SK-N-SH (cell line): ENCODE data around the gene NANOGP8. TPM values are rescaled to one million over a fixed set of nuclear protein-coding genes. Genes with fewer than 3 reads are reported as not detected.

Source experiments
- CTCF ChIA-PET: fragments of 300-600, 350-600 bp; formaldehyde crosslinking; extraction: SDS; loops from one replicate; lab custom pipeline; 2021; lab: Yijun Ruan, JAX
- POLR2A ChIA-PET: fragments of 350-600 bp; sonication (Branson Sonifier 250); formaldehyde crosslinking; extraction: SDS; loops from one replicate; lab custom pipeline; 2020; ENCODE audit warnings: antibody characterized with exemption, inconsistent platforms; lab: Yijun Ruan, JAX
- DNase-seq: peaks from one replicate; pipeline ENCODE4 v3.0.0; 2012
- H2AFZ ChIP-seq: fragments of 200-600 bp; sonication (generic); 2 replicates; pipeline ENCODE4 v1.8.1; 2016; ENCODE audit warnings: antibody characterized with exemption, mild to moderate bottlenecking, low read depth
- H3F3A ChIP-seq: fragments of 200-600 bp; sonication (generic); replicated peaks from 2 replicates; pipeline ENCODE3; 2016; ENCODE audit warnings: antibody characterized with exemption, mild to moderate bottlenecking; ENCODE audit not compliant: insufficient read depth
- H3K27ac ChIP-seq, 2 experiments: fragments of 200-500 bp in 1 of 2; fragments of 200-600 bp in 1 of 2; sonication (Bioruptor generic) in 1 of 2; sonication (generic), shearing (Covaris generic) in 1 of 2; 2 replicates each; pipeline versions ENCODE4 v1.5.1 to v1.6.1; 2014 to 2016; ENCODE audit warnings: low read depth in 2 of 2, inconsistent platforms in 1 of 2, low read length in 1 of 2, mild to moderate bottlenecking in 1 of 2, mixed read lengths in 1 of 2
- H3K27me3 ChIP-seq: fragments of 200-600 bp; sonication (generic), shearing (Covaris generic); 2 replicates; pipeline ENCODE4 v1.6.1; 2016; ENCODE audit warnings: mixed run types; ENCODE audit not compliant: insufficient read depth
- H3K36me3 ChIP-seq, 2 experiments: fragments of 200-500 bp in 1 of 2; fragments of 200-600 bp in 1 of 2; sonication (Bioruptor generic) in 1 of 2; sonication (generic) in 1 of 2; replicated peaks in 1 of 2; 2 replicates each; pipeline versions ENCODE3 to v1.5.1; 2014 to 2016; ENCODE audit warnings: low read length in 1 of 2, mild to moderate bottlenecking in 1 of 2; ENCODE audit not compliant: insufficient read depth in 2 of 2, control insufficient read depth in 1 of 2
- H3K4me1 ChIP-seq, 2 experiments: fragments of 200-500 bp in 1 of 2; fragments of 200-600 bp in 1 of 2; sonication (Bioruptor generic) in 1 of 2; sonication (generic), shearing (Covaris generic) in 1 of 2; 2 replicates each; pipeline versions ENCODE4 v1.5.1 to v1.6.1; 2014 to 2016; ENCODE audit warnings: low read depth in 1 of 2, low read length in 1 of 2, mixed run types in 1 of 2; ENCODE audit not compliant: insufficient read depth in 2 of 2, control insufficient read depth in 1 of 2
- H3K4me2 ChIP-seq: fragments of 200-600 bp; sonication (generic), shearing (Covaris generic); 2 replicates; pipeline ENCODE4 v1.6.1; 2017; ENCODE audit warnings: mixed run types
- H3K4me3 ChIP-seq, 2 experiments: fragments of 200-500 bp in 1 of 2; fragments of 200-600 bp in 1 of 2; sonication (Bioruptor generic) in 1 of 2; sonication (generic), shearing (Covaris generic) in 1 of 2; 2 replicates each; pipeline versions ENCODE4 v1.5.1 to v1.8.1; 2014 to 2016; ENCODE audit warnings: low read depth in 2 of 2, inconsistent platforms in 1 of 2, low read length in 1 of 2, mild to moderate bottlenecking in 1 of 2, mixed read lengths in 1 of 2, moderate library complexity in 1 of 2
- H3K79me2 ChIP-seq: fragments of 200-600 bp; sonication (generic); 2 replicates; pipeline ENCODE4 v1.8.1; 2017; ENCODE audit warnings: mild to moderate bottlenecking; ENCODE audit not compliant: insufficient read depth
- H3K9ac ChIP-seq: fragments of 200-600 bp; sonication (generic); 2 replicates; pipeline ENCODE4 v1.6.1; 2017; ENCODE audit warnings: mixed run types
- H3K9me2 ChIP-seq: fragments of 200-600 bp; sonication (generic); 2 replicates; pipeline ENCODE4 v1.6.1; 2017; ENCODE audit warnings: mixed run types
- H3K9me3 ChIP-seq: fragments of 200-600 bp; sonication (generic); 2 replicates; pipeline ENCODE4 v1.6.1; 2017; ENCODE audit warnings: mixed run types, mild to moderate bottlenecking, moderate library complexity
- H4K20me1 ChIP-seq: fragments of 200-600 bp; sonication (generic); 2 replicates; pipeline ENCODE4 v1.6.1; 2017; ENCODE audit warnings: mild to moderate bottlenecking, mixed run types; ENCODE audit not compliant: insufficient read depth
- CHD2 ChIP-seq: fragments of 150-350 bp; IDR thresholded peaks from 2 replicates; pipeline ENCODE4 v1.6.1; 2018; ENCODE audit warnings: low read length; ENCODE audit not compliant: partially characterized antibody
- EZH2phosphoT487 ChIP-seq: fragments of 200-600 bp; sonication (generic); IDR thresholded peaks from 2 replicates; pipeline ENCODE4 v1.6.1; 2017; ENCODE audit warnings: low read depth, mixed run types, mild to moderate bottlenecking, antibody characterized with exemption, moderate library complexity, borderline replicate concordance
- FOXJ3 ChIP-seq: sonication (generic); formaldehyde crosslinking; IDR thresholded peaks from 2 replicates; pipeline ENCODE4 v1.5.1; 2020; ENCODE audit warnings: mild to moderate bottlenecking, missing genetic modification reagents
- IRF3 ChIP-seq: fragments of 150-350 bp; IDR thresholded peaks from 2 replicates; pipeline ENCODE4 v1.6.1; 2016; ENCODE audit warnings: mild to moderate bottlenecking, low read depth, low read length
- JUND ChIP-seq: IDR thresholded peaks from 2 replicates; pipeline ENCODE4 v1.4.0; 2012
- MEF2A ChIP-seq: IDR thresholded peaks from 2 replicates; pipeline ENCODE4 v1.4.0; 2012; ENCODE audit warnings: low read depth, borderline replicate concordance
- MXI1 ChIP-seq: IDR thresholded peaks from 2 replicates; pipeline ENCODE4 v1.6.1; 2012; ENCODE audit warnings: mild to moderate bottlenecking, low read depth, low read length, improper control_type of control experiment
- RFX5 ChIP-seq: IDR thresholded peaks from 2 replicates; pipeline ENCODE4 v1.6.1; 2012; ENCODE audit warnings: mild to moderate bottlenecking, improper control_type of control experiment, low read length
- TAF1 ChIP-seq: IDR thresholded peaks from 2 replicates; pipeline ENCODE4 v1.6.1; 2012; ENCODE audit warnings: low read depth, mild to moderate bottlenecking, low read length, moderate library complexity, borderline replicate concordance
- TEAD4 ChIP-seq: IDR thresholded peaks from 2 replicates; pipeline ENCODE4 v1.4.0; 2012; ENCODE audit warnings: mild to moderate bottlenecking, borderline replicate concordance; ENCODE audit not compliant: insufficient read depth
- USF1 ChIP-seq: IDR thresholded peaks from 2 replicates; pipeline ENCODE4 v1.4.0; 2012; ENCODE audit warnings: low read depth, borderline replicate concordance
- polyA plus RNA-seq, 3 experiments: library from polyadenylated mRNA; depleted of rRNA; stranded (reverse); fragments of >200 nt; gene quantifications; 2 replicates each; pipeline ENCODE4 v1.2.3, GENCODE V29; 2012
- TF ChIP-seq, protein P1 (sequence below): IDR thresholded peaks from 2 replicates; pipeline ENCODE4 v1.6.1; 2012; ENCODE audit warnings: mild to moderate bottlenecking, low read depth, low read length, moderate library complexity
- TF ChIP-seq, protein P2 (sequence below): fragments of 200-600 bp; sonication (generic); IDR thresholded peaks from 2 replicates; pipeline ENCODE4 v1.6.1; 2017; ENCODE audit warnings: antibody characterized with exemption, mild to moderate bottlenecking, moderate library complexity
- TF ChIP-seq, protein P3 (sequence below): IDR thresholded peaks from 2 replicates; pipeline ENCODE4 v1.4.0; 2012; ENCODE audit warnings: low read depth

The NANOGP8 gene
- polyA plus RNA-seq, 1 of the 3 experiments (the other 2 are of a cell fraction), result not detected

DNA sequence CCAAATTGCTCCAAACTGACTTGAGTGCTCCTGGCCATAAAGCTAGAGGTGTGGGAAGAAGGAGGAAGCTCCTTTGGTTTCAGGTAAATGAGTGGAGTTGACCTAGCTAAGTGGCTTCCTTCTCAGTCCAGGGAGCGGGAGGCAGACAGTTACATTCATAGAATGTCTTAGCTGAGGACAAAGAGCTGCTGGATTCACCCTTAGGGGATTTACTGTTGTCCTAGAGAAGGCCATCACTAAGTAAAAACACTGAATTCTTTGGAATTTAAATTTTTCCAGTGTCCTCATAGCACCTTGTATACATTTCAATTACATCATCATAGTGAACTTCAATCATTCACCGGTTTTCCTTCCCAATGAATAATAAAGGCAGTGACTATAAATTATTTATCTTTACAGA is 27.3 kb upstream of the NANOGP8 start (continued):
- TF ChIP-seq, protein P1, sequence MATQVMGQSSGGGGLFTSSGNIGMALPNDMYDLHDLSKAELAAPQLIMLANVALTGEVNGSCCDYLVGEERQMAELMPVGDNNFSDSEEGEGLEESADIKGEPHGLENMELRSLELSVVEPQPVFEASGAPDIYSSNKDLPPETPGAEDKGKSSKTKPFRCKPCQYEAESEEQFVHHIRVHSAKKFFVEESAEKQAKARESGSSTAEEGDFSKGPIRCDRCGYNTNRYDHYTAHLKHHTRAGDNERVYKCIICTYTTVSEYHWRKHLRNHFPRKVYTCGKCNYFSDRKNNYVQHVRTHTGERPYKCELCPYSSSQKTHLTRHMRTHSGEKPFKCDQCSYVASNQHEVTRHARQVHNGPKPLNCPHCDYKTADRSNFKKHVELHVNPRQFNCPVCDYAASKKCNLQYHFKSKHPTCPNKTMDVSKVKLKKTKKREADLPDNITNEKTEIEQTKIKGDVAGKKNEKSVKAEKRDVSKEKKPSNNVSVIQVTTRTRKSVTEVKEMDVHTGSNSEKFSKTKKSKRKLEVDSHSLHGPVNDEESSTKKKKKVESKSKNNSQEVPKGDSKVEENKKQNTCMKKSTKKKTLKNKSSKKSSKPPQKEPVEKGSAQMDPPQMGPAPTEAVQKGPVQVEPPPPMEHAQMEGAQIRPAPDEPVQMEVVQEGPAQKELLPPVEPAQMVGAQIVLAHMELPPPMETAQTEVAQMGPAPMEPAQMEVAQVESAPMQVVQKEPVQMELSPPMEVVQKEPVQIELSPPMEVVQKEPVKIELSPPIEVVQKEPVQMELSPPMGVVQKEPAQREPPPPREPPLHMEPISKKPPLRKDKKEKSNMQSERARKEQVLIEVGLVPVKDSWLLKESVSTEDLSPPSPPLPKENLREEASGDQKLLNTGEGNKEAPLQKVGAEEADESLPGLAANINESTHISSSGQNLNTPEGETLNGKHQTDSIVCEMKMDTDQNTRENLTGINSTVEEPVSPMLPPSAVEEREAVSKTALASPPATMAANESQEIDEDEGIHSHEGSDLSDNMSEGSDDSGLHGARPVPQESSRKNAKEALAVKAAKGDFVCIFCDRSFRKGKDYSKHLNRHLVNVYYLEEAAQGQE, result no peak
- TF ChIP-seq CHD2, result no peak
- TF ChIP-seq TEAD4, result no peak
- no peak for TF ChIP-seq USF1
- TF ChIP-seq FOXJ3 (CRISPR knock-in tag), result no peak
- no peak for TF ChIP-seq TAF1
- TF ChIP-seq, protein P2, sequence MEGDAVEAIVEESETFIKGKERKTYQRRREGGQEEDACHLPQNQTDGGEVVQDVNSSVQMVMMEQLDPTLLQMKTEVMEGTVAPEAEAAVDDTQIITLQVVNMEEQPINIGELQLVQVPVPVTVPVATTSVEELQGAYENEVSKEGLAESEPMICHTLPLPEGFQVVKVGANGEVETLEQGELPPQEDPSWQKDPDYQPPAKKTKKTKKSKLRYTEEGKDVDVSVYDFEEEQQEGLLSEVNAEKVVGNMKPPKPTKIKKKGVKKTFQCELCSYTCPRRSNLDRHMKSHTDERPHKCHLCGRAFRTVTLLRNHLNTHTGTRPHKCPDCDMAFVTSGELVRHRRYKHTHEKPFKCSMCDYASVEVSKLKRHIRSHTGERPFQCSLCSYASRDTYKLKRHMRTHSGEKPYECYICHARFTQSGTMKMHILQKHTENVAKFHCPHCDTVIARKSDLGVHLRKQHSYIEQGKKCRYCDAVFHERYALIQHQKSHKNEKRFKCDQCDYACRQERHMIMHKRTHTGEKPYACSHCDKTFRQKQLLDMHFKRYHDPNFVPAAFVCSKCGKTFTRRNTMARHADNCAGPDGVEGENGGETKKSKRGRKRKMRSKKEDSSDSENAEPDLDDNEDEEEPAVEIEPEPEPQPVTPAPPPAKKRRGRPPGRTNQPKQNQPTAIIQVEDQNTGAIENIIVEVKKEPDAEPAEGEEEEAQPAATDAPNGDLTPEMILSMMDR, result no peak
- TF ChIP-seq EZH2phosphoT487, result no peak

DNA sequence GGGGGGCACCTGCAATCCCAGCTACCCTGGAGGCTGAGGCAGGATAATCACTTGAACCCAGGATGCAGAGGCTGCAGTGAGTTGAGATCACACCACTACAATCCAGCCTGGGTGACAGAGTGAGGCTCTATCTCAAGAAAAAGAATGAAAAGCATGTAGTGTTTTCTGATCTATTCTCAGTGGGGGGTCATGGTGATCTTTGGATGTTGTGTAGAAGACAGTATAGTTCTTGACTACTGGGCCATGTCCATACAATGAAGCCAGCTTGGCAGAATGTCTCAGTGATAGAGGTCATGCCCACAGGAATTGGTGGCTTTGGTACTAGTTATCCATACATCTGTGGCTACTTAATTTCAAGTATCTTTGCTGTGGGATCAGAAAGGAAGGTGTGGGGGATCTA is 26.8 kb upstream of the NANOGP8 start:
- H3K79me2 ChIP-seq, result no peaks in the 10 kb centered on the region
- peaks cover 0 to 5% of the 10 kb centered on the region in 2 experiments; a peak in 2 of 4 replicates for H3K4me1 ChIP-seq
- TF ChIP-seq MEF2A, result no peak
- TF ChIP-seq USF1, result no peak
- TF ChIP-seq, protein P3, sequence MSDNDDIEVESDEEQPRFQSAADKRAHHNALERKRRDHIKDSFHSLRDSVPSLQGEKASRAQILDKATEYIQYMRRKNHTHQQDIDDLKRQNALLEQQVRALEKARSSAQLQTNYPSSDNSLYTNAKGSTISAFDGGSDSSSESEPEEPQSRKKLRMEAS, result no peak
- TF ChIP-seq, protein P1, result no peak
- TF ChIP-seq JUND, result no peak
- no peak for TF ChIP-seq TAF1
- TF ChIP-seq MXI1, result no peak
- TF ChIP-seq RFX5, result no peak
- TF ChIP-seq TEAD4, result no peak
- no peak for TF ChIP-seq IRF3
- TF ChIP-seq, protein P2, result no peak
- H3K9ac ChIP-seq, result no peak overlapping the region
- no peak overlapping the region for H3K4me2 ChIP-seq
- ChIA-PET CTCF (no interaction called here), POLR2A (no interaction called here)
- H3K9me3 ChIP-seq, result no peaks in the 10 kb centered on the region
- H2AFZ ChIP-seq, result no peak overlapping the region
- H3F3A ChIP-seq, result no peaks in the 10 kb centered on the region
- no peaks in the 10 kb centered on the region for H3K9me2 ChIP-seq
- no peak for DNase-seq
- H3K27me3 ChIP-seq, result no peaks in the 10 kb centered on the region
- no peak overlapping the region for H3K4me3 ChIP-seq
- H3K27ac ChIP-seq, result no peak overlapping the region
- H4K20me1 ChIP-seq, result no peaks in the 10 kb centered on the region
- H3K36me3 ChIP-seq, result no peaks in the 10 kb centered on the region
